Testis (tissue), 3 donors: ENCODE data around the gene TMEM222. TPM values are rescaled to one million over a fixed set of nuclear protein-coding genes. Genes with fewer than 3 reads are reported as not detected.
A peak's percentile ranks its signal among the peaks of the same experiment; 100 is the strongest.

ENCODE experiments used
- DNase-seq: peaks from one replicate; pipeline ENCODE4 v3.0.0-alpha.2; 2019
- H3K27ac ChIP-seq, 2 donors: fragments of 200-600 bp; sonication (generic); one replicate each; pipeline ENCODE4 v1.5.1; 2019
- H3K27me3 ChIP-seq: fragments of 200-600 bp; sonication (generic); one replicate; pipeline ENCODE4 v1.5.1; 2019
- H3K36me3 ChIP-seq: fragments of 200-600 bp; sonication (generic); one replicate; pipeline ENCODE4 v1.5.1; 2017; ENCODE audit warnings: low read depth; ENCODE audit errors: missing control alignments
- H3K4me1 ChIP-seq: fragments of 200-600 bp; sonication (generic); one replicate; pipeline ENCODE4 v1.5.1; 2019
- H3K4me3 ChIP-seq, 2 donors: fragments of 200-600 bp; sonication (generic); one replicate each; pipeline ENCODE4 v1.5.1; 2017 to 2019
- H3K9me3 ChIP-seq: fragments of 200-600 bp; sonication (generic); one replicate; pipeline ENCODE4 v1.5.1; 2017
- POLR2A ChIP-seq: fragments of 450-650 bp; IDR thresholded peaks from one replicate; pipeline ENCODE4 v1.6.1; 2017; ENCODE audit warnings: antibody characterized with exemption, mild to moderate bottlenecking, moderate library complexity
- WGBS, 2 donors: methylation state at CpG; one replicate each; pipeline ENCODE4 v1.1.5; 2018; 5-methylcytosine and 5-hydroxymethylcytosine counted together
- intact Hi-C: fragments of 100-400 bp; cut with DNase I; formaldehyde crosslinking; loops from one replicate; pipeline ENCODE4 v1.15.1; 2023; ENCODE audit warnings: low total_unique reads
- polyA plus RNA-seq: library from polyadenylated mRNA; stranded (reverse); fragments of 350-450 nt; fragmentation: Illumina TruSeq; extraction: RNeasy Lipid Tissue Mini Kit (QIAGEN cat#74804); gene quantifications from one replicate; pipeline ENCODE4 v1.2.3, GENCODE V29; 2014; ENCODE audit warnings: low read depth, low replicate concordance; ENCODE audit not compliant: insufficient read depth
- total RNA-seq, 2 donors: library from RNA; depleted of rRNA; stranded (reverse); fragments of >200 nt; gene quantifications; one replicate each; pipeline ENCODE4 v1.2.3, GENCODE V29; 2016
- TF ChIP-seq, protein P1 (sequence below), 3 experiments: fragments of 450-650 bp in 2 of 3; fragments of 200-600 bp in 1 of 3; sonication (generic) in 1 of 3; IDR thresholded peaks; one replicate each; pipeline ENCODE4 v1.5.1; 2016 to 2019; ENCODE audit warnings: antibody characterized with exemption in 3 of 3, mild to moderate bottlenecking in 2 of 3, moderate library complexity in 1 of 3

The TMEM222 gene
- total and polyA plus RNA-seq, 3 donors from 2014 or later: 41.4 to 81.6 (median 67.5) TPM

DNA sequence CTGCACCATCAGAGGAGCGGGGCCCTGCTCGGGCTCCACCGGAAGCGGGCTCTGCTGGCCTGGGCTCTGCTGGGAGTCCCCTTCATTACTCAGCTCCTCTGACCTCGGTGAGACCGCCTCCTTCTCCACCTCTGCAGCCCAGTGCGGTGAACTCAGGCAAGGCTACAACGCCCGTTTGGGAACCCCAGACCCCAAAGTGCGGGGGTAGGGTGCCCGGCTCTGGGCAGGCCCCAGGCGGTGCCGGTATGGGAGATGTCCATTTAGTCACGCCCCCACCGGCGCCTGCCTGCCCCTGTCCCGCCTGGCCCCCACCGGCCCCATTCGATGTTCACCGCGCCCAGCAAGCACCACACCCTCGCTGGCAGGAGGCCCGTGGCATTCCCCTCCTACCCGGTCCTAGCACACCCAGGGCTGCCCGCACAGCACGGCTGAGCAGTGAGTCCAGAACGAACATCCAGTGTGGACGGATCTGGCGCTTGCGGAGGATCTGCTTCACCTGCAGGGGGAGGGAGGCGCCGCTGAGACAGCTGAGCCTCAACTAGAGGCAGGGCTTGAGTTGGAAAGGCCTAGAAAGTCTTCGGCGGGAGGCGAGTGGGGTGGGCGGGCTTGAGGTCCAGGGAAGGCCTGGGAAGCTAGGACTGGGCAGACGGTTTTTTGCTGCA, 34.8 kb downstream of the TMEM222 start:
- Histone ChIP-seq H3K36me3 (no peaks in the 10 kb centered on the region), H3K27ac (no peak overlapping the region), H3K27me3 (no peaks in the 10 kb centered on the region), H3K4me1 (no peaks in the 10 kb centered on the region), H3K4me3 (peak overlapping the region in 1 of 2 donors; percentile 10), H3K9me3 (no peaks in the 10 kb centered on the region)
- intact Hi-C loops: no loop called here
- no peak for DNase-seq
- TF ChIP-seq, protein P1, sequence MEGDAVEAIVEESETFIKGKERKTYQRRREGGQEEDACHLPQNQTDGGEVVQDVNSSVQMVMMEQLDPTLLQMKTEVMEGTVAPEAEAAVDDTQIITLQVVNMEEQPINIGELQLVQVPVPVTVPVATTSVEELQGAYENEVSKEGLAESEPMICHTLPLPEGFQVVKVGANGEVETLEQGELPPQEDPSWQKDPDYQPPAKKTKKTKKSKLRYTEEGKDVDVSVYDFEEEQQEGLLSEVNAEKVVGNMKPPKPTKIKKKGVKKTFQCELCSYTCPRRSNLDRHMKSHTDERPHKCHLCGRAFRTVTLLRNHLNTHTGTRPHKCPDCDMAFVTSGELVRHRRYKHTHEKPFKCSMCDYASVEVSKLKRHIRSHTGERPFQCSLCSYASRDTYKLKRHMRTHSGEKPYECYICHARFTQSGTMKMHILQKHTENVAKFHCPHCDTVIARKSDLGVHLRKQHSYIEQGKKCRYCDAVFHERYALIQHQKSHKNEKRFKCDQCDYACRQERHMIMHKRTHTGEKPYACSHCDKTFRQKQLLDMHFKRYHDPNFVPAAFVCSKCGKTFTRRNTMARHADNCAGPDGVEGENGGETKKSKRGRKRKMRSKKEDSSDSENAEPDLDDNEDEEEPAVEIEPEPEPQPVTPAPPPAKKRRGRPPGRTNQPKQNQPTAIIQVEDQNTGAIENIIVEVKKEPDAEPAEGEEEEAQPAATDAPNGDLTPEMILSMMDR (IDR thresholded peaks at IDR 0.05): no peak
- no peak for TF ChIP-seq POLR2A
- 46 to 58% methylated on average over 31 to 34 of the region's 37 CpGs for WGBS, 2 donors

DNA sequence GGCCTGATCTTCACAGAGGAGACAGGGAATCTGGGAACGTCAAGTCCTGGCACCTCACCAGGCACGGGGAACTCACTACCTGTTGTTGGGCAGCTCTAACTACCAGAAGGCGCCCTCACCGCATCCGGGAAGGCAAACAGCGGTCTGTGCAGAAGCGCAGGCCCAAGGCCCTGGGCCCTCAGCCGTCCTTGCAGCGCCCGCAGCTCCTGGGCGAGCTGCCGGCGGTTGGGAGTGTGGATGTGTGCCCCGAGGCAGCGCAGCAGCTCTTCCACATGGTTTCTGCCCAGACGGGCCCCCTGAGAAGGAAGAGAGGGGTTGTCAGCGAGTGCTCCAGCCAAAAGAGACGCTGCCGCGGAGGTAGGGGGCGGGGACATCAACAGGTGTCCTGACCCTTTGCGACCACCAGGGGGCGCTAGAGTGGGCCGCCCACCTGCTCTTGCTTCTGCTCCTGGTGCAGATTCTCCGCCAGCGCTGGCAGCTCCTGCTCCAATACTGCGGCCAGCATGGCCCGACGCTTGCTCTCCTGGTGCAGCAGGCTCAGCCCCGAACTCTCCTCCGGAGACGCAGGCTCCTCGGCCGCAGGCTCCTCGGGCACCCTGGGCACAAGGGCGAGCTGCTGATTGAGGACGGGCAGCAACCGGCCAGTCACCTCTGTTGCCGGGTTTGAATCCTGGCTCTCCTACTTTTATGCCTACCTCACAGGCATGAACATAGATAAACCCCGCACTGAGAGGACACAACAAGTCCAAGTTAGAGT, 35.5 kb downstream of the TMEM222 start:
- peak; percentile 82 for DNase-seq
- H3K27ac ChIP-seq: no peak overlapping the region
- no peaks in the 10 kb centered on the region for H3K27me3 ChIP-seq
- H3K9me3 ChIP-seq: no peaks in the 10 kb centered on the region
- no peak for TF ChIP-seq POLR2A
- TF ChIP-seq, protein P1 (IDR thresholded peaks at IDR 0.05): peak; percentile 94 to 99 (median 96)
- intact Hi-C loops: no loop called here
- peak overlapping the region in 1 of 2 donors; percentile 15 for H3K4me3 ChIP-seq
- whole genome bisulfite sequencing, 2 donors: 26 to 47% methylated on average over 7 to 30 of the region's 40 CpGs
- H3K4me1 ChIP-seq: no peaks in the 10 kb centered on the region
- H3K36me3 ChIP-seq: no peaks in the 10 kb centered on the region

GRCh38 chr1:27358038-27358927, 36.3 kb downstream of the TMEM222 start:
- DNase-seq: no peak
- 91 to 100% methylated on average over 2 to 19 of the region's 21 CpGs for WGBS, 2 donors
- Histone ChIP-seq H3K4me3 (no peak overlapping the region), H3K27ac (no peak overlapping the region), H3K4me1 (no peaks in the 10 kb centered on the region), H3K36me3 (no peaks in the 10 kb centered on the region), H3K27me3 (no peaks in the 10 kb centered on the region), H3K9me3 (no peaks in the 10 kb centered on the region)
- TF ChIP-seq POLR2A: no peak
- TF ChIP-seq, protein P1 (IDR thresholded peaks at IDR 0.05): no peak
- intact Hi-C loops: no loop called here

- TF ChIP-seq, protein P1 (IDR thresholded peaks at IDR 0.05): no peak
- TF ChIP-seq POLR2A: no peak
- intact Hi-C loops: no loop called here
- H3K9me3 ChIP-seq: no peaks in the 10 kb centered on the region
- H3K4me3 ChIP-seq: no peak overlapping the region
- no peaks in the 10 kb centered on the region for H3K4me1 ChIP-seq
- DNase-seq: no peak
- H3K27me3 ChIP-seq: no peaks in the 10 kb centered on the region
- WGBS, 2 donors: 88 to 93% methylated on average over 5 of the region's 5 CpGs
- H3K36me3 ChIP-seq: no peaks in the 10 kb centered on the region
- H3K27ac ChIP-seq: no peak overlapping the region
Measured at GRCh38 chr1:27358928-27359313, 37.0 kb downstream of the TMEM222 start.
